GM12873 (cell line): ENCODE results near the gene TMUB2.

Experiments
- TF ChIP-seq, protein P1 (sequence below): IDR thresholded peaks from 2 replicates; pipeline ENCODE4 v1.5.1; 2012; ENCODE audit warnings: low read depth, mild to moderate bottlenecking, moderate library complexity, low read length, control low read depth; ENCODE audit not compliant: insufficient read depth; ENCODE audit errors: missing control alignments

TMUB2 gene

GRCh38 chr17:44209786-44210341 lies 23.1 kb downstream of the TMUB2 start:
- TF ChIP-seq, protein P1, sequence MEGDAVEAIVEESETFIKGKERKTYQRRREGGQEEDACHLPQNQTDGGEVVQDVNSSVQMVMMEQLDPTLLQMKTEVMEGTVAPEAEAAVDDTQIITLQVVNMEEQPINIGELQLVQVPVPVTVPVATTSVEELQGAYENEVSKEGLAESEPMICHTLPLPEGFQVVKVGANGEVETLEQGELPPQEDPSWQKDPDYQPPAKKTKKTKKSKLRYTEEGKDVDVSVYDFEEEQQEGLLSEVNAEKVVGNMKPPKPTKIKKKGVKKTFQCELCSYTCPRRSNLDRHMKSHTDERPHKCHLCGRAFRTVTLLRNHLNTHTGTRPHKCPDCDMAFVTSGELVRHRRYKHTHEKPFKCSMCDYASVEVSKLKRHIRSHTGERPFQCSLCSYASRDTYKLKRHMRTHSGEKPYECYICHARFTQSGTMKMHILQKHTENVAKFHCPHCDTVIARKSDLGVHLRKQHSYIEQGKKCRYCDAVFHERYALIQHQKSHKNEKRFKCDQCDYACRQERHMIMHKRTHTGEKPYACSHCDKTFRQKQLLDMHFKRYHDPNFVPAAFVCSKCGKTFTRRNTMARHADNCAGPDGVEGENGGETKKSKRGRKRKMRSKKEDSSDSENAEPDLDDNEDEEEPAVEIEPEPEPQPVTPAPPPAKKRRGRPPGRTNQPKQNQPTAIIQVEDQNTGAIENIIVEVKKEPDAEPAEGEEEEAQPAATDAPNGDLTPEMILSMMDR = no peak

- TF ChIP-seq, protein P1 = peak; percentile 98
Observed at GRCh38 chr17:44210342-44211192, 23.8 kb downstream of the TMUB2 start.

DNA sequence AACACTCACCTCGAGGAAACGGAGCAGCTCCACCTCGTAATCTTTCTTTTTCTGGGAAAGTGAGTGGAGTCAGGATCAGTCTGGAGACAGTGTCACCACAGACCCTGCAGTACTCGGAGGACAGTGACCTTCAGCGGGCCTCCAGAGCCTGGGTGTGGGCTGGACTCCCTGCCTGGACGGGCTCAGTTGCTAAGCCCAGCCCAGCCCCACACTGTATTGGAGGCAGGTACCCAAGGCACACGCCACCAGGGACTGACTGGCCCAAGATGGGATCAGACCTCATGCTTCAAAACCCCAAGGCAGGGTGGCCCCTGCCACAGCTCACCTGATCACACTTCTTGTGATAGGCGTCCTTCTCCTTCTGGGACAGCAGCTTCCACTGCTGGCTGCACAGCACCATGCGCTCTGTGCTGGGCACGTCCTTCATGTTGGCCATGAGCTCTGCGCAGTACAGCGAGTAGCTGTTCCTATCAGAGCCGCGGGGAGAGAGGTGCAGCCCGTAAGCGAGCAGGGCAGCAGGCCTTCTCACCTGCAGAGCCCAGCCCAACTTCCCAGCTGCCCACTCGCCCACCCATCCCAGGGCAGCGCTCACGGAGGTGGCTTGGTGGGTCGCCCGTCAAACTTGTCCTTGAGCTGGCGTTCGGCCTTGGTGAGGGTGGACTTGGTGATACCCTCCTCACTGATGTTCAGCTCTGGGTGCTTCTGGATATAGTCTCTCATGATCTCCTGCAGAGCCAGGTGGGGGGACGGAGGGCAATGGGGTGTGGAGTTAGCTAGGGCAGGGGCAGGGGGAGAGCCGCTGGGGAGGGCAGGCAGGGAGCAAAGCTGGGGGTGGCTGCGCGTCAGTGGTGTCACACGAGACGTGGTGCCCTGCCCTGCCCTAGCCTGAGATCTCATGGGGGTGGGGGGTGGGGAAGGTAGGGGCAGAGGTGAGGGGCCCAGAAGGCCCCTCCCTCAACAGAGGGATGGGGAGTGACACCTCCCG lies 24.8 kb downstream of the TMUB2 start:
- TF ChIP-seq, protein P1 = no peak

- TF ChIP-seq, protein P1 = no peak
Observed at GRCh38 chr17:44212507-44213402, 26.0 kb downstream of the TMUB2 start.

GRCh38 chr17:44213403-44214229 lies 26.8 kb downstream of the TMUB2 start:
- TF ChIP-seq, protein P1 = no peak

GRCh38 chr17:44214230-44214494 lies 27.4 kb downstream of the TMUB2 start:
- TF ChIP-seq, protein P1 = no peak
